GM21515 (cell line): ENCODE results near the gene ENPP6.

ENCODE experiments used
- ATAC-seq: cut with Tn5 transposase; IDR thresholded peaks from one replicate; pipeline ENCODE4 v1.9.1; 2021; ENCODE audit not compliant: unreplicated experiment

Gene ENPP6

GRCh38 chr4:184217634-184218033, at the start of gene ENPP6:
Gene ENPP6 (minus strand): TSS chr4:184217873. CDS start chr4:184217819, 54 bp downstream.
- no peak for ATAC-seq

- no peak for ATAC-seq
Observed at GRCh38 chr4:184267206-184267608, 49.5 kb upstream of the ENPP6 start.

- peak; percentile 27 for ATAC-seq
Observed at GRCh38 chr4:184265546-184266351, 48.1 kb upstream of the ENPP6 start.

- ATAC-seq, result peak; percentile 33
Observed at GRCh38 chr4:184263910-184264732, 46.4 kb upstream of the ENPP6 start.

- no peak for ATAC-seq
Observed at GRCh38 chr4:184263461-184263860, 45.8 kb upstream of the ENPP6 start.

- no peak for ATAC-seq
Observed at GRCh38 chr4:184262901-184263300, 45.2 kb upstream of the ENPP6 start.

GRCh38 chr4:184261246-184261645, 43.6 kb upstream of the ENPP6 start:
- ATAC-seq, result no peak

- no peak for ATAC-seq
Observed at GRCh38 chr4:184259866-184260265, 42.2 kb upstream of the ENPP6 start.

- ATAC-seq, result no peak
Observed at GRCh38 chr4:184259081-184259480, 41.4 kb upstream of the ENPP6 start.

GRCh38 chr4:184255871-184256642, 38.4 kb upstream of the ENPP6 start:
- ATAC-seq, result no peak

- no peak for ATAC-seq
Observed at GRCh38 chr4:184255361-184255760, 37.7 kb upstream of the ENPP6 start.

GRCh38 chr4:184253072-184253420, 35.4 kb upstream of the ENPP6 start:
- ATAC-seq, result no peak

GRCh38 chr4:184252136-184253071, 34.7 kb upstream of the ENPP6 start:
- no peak for ATAC-seq

GRCh38 chr4:184251670-184251980, 34.0 kb upstream of the ENPP6 start:
- ATAC-seq, result no peak

GRCh38 chr4:184250795-184251669, 33.4 kb upstream of the ENPP6 start:
- peak; percentile 63 for ATAC-seq

GRCh38 chr4:184248216-184248615, 30.5 kb upstream of the ENPP6 start:
- no peak for ATAC-seq

- no peak for ATAC-seq
Observed at GRCh38 chr4:184247421-184247820, 29.7 kb upstream of the ENPP6 start.

- no peak for ATAC-seq
Observed at GRCh38 chr4:184246426-184246825, 28.8 kb upstream of the ENPP6 start.

- no peak for ATAC-seq
Observed at GRCh38 chr4:184238072-184238745, 20.5 kb upstream of the ENPP6 start.
